H9 (cell line): ENCODE data around the gene ELAC2. TPM values are rescaled to one million over a fixed set of nuclear protein-coding genes. Genes with fewer than 3 reads are reported as not detected.

ENCODE experiments used
- DNase-seq: peaks from one replicate; pipeline ENCODE4 v3.0.0-alpha.2; 2017
- H2AFZ ChIP-seq: one replicate; pipeline ENCODE4 v1.6.1; 2013; ENCODE audit warnings: mild to moderate bottlenecking, low read length, control low read depth, moderate library complexity
- H2AK5ac ChIP-seq: 2 replicates; pipeline ENCODE4 v1.6.1; 2013; ENCODE audit warnings: low read length, control low read depth, mixed read lengths; ENCODE audit not compliant: insufficient read length
- H2BK120ac ChIP-seq: one replicate; pipeline ENCODE4 v1.6.1; 2013; ENCODE audit warnings: low read depth, mild to moderate bottlenecking, low read length, control low read depth, inconsistent platforms; ENCODE audit not compliant: poor library complexity, severe bottlenecking
- H2BK12ac ChIP-seq: 2 replicates; pipeline ENCODE4 v1.6.1; 2013; ENCODE audit warnings: low read length, control low read depth, mixed read lengths, low read depth; ENCODE audit not compliant: insufficient read length
- H2BK15ac ChIP-seq: 2 replicates; pipeline ENCODE4 v1.6.1; 2013; ENCODE audit warnings: low read depth, low read length, control low read depth
- H2BK20ac ChIP-seq: one replicate; pipeline ENCODE4 v1.6.1; 2013; ENCODE audit warnings: low read depth, mild to moderate bottlenecking, low read length, control low read depth, inconsistent platforms; ENCODE audit not compliant: poor library complexity, severe bottlenecking
- H2BK5ac ChIP-seq: 2 replicates; pipeline ENCODE4 v1.6.1; 2013; ENCODE audit warnings: low read length, control low read depth, mixed read lengths; ENCODE audit not compliant: insufficient read length
- H3K14ac ChIP-seq: 2 replicates; pipeline ENCODE4 v1.6.1; 2013; ENCODE audit warnings: low read length, control low read depth; ENCODE audit not compliant: insufficient read depth
- H3K18ac ChIP-seq: 2 replicates; pipeline ENCODE4 v1.6.1; 2013; ENCODE audit warnings: low read depth, mild to moderate bottlenecking, mixed read lengths, low read length, control low read depth; ENCODE audit not compliant: insufficient read length
- H3K23ac ChIP-seq: 2 replicates; pipeline ENCODE4 v1.6.1; 2013; ENCODE audit warnings: low read length, control low read depth, mixed read lengths, low read depth; ENCODE audit not compliant: insufficient read length
- H3K23me2 ChIP-seq: 2 replicates; pipeline ENCODE4 v1.6.1; 2013; ENCODE audit warnings: low read depth, mild to moderate bottlenecking, mixed read lengths, low read length, control low read depth; ENCODE audit not compliant: insufficient read length, poor library complexity, severe bottlenecking
- H3K27ac ChIP-seq: 2 replicates; pipeline ENCODE4 v1.5.1; 2013; ENCODE audit warnings: low read length, control low read depth, mixed read lengths, low read depth; ENCODE audit not compliant: insufficient read length
- H3K27me3 ChIP-seq: 2 replicates; pipeline ENCODE4 v1.6.1; 2013; ENCODE audit warnings: low read length, control low read depth, inconsistent platforms; ENCODE audit not compliant: insufficient read depth
- H3K4ac ChIP-seq: 2 replicates; pipeline ENCODE4 v1.6.1; 2013; ENCODE audit warnings: low read depth, mild to moderate bottlenecking, control low read depth, inconsistent platforms, low read length, moderate library complexity
- H3K4me1 ChIP-seq: 2 replicates; pipeline ENCODE4 v1.6.1; 2013; ENCODE audit warnings: low read length, control low read depth, inconsistent platforms; ENCODE audit not compliant: insufficient read depth
- H3K4me2 ChIP-seq: 2 replicates; pipeline ENCODE4 v1.6.1; 2013; ENCODE audit warnings: low read length, control low read depth, mixed read lengths; ENCODE audit not compliant: insufficient read length, insufficient read depth
- H3K56ac ChIP-seq: 2 replicates; pipeline ENCODE4 v1.6.1; 2013; ENCODE audit warnings: low read depth, mild to moderate bottlenecking, mixed read lengths, low read length, control low read depth; ENCODE audit not compliant: insufficient read length
- H3K79me1 ChIP-seq: 2 replicates; pipeline ENCODE4 v1.6.1; 2013; ENCODE audit warnings: low read depth, mild to moderate bottlenecking, moderate library complexity, low read length, control low read depth, inconsistent platforms; ENCODE audit not compliant: insufficient read depth, poor library complexity, severe bottlenecking
- H3K79me2 ChIP-seq: 2 replicates; pipeline ENCODE4 v1.6.1; 2013; ENCODE audit warnings: low read length, control low read depth, inconsistent platforms; ENCODE audit not compliant: insufficient read depth
- H3K9ac ChIP-seq: 2 replicates; pipeline ENCODE4 v1.6.1; 2013; ENCODE audit warnings: low read length, control low read depth, mixed read lengths; ENCODE audit not compliant: insufficient read length; ENCODE audit errors: extremely low read depth
- H3K9me3 ChIP-seq: one replicate; pipeline ENCODE4 v1.6.1; 2013; ENCODE audit warnings: low read depth, low read length, inconsistent platforms; ENCODE audit not compliant: control insufficient read depth
- H3T11ph ChIP-seq: one replicate; pipeline ENCODE4 v1.6.1; 2013; ENCODE audit warnings: mild to moderate bottlenecking, low read length, control low read depth, inconsistent platforms
- H4K20me1 ChIP-seq: one replicate; pipeline ENCODE4 v1.6.1; 2013; ENCODE audit not compliant: control insufficient read depth, insufficient read length, insufficient read depth
- H4K5ac ChIP-seq: 2 replicates; pipeline ENCODE4 v1.6.1; 2013; ENCODE audit warnings: low read depth, mild to moderate bottlenecking, mixed read lengths, low read length, control low read depth; ENCODE audit not compliant: insufficient read length
- H4K8ac ChIP-seq: replicated peaks from 2 replicates; pipeline ENCODE4 v1.6.1; 2013; ENCODE audit warnings: low read length, control low read depth, mixed read lengths, low read depth; ENCODE audit not compliant: insufficient read length
- H4K91ac ChIP-seq: 2 replicates; pipeline ENCODE4 v1.6.1; 2013; ENCODE audit warnings: low read depth, mild to moderate bottlenecking, moderate library complexity, mixed read lengths, low read length, control low read depth; ENCODE audit not compliant: insufficient read length
- H3K27ac Mint-ChIP-seq, 3 experiments: 2 replicates in 2 of 3; 3 replicates in 1 of 3; pipeline ENCODE4 v1.8.0; 2020 to 2021; ENCODE audit warnings: mixed read lengths in 3 of 3, mild to moderate bottlenecking in 1 of 3, moderate library complexity in 1 of 3
- H3K27me3 Mint-ChIP-seq: 2 replicates; pipeline ENCODE4 v1.8.0; 2021; ENCODE audit warnings: low read depth, mild to moderate bottlenecking, moderate library complexity, mixed read lengths
- H3K36me3 Mint-ChIP-seq, 3 experiments: 2 replicates in 2 of 3; 3 replicates in 1 of 3; pipeline ENCODE4 v1.8.0; 2020 to 2021; ENCODE audit warnings: low read depth in 3 of 3, mixed read lengths in 3 of 3; ENCODE audit not compliant: insufficient read depth in 1 of 3
- H3K4me1 Mint-ChIP-seq, 2 experiments: 2 replicates each; pipeline ENCODE4 v1.8.0; 2020; ENCODE audit warnings: mixed read lengths in 2 of 2
- H3K4me3 Mint-ChIP-seq, 2 experiments: 2 replicates in 1 of 2; 3 replicates in 1 of 2; pipeline ENCODE4 v1.8.0; 2020 to 2021; ENCODE audit warnings: mild to moderate bottlenecking in 2 of 2, mixed read lengths in 2 of 2, moderate library complexity in 1 of 2
- H3K9me3 Mint-ChIP-seq, 2 experiments: 2 replicates in 1 of 2; 3 replicates in 1 of 2; pipeline ENCODE4 v1.8.0; 2020; ENCODE audit warnings: mild to moderate bottlenecking in 2 of 2, mixed read lengths in 2 of 2, moderate library complexity in 1 of 2
- WGBS: extraction: QIAGEN DNeasy Blood & Tissue Kit; methylation state at CpG from one replicate; pipeline ENCODE4 v1.1.7; 2013; ENCODE audit warnings: missing lambda C conversion rate, low lambda C conversion rate, mixed read lengths; ENCODE audit not compliant: insufficient read length; ENCODE audit errors: extremely low coverage; 5-methylcytosine and 5-hydroxymethylcytosine counted together
- total RNA-seq: library from RNA; stranded (reverse); gene quantifications from 2 replicates; pipeline ENCODE4 v1.2.1, GENCODE V29; 2021
- TF ChIP-seq, protein P1 (sequence below): fragments of 200-600 bp; sonication (generic); conservative IDR thresholded peaks from 3 replicates; pipeline ENCODE4 v1.8.0; 2021; ENCODE audit warnings: antibody characterized with exemption, mild to moderate bottlenecking

Gene ELAC2
- total RNA-seq, 1 experiment from 2014 or later, result 90.7 TPM

DNA sequence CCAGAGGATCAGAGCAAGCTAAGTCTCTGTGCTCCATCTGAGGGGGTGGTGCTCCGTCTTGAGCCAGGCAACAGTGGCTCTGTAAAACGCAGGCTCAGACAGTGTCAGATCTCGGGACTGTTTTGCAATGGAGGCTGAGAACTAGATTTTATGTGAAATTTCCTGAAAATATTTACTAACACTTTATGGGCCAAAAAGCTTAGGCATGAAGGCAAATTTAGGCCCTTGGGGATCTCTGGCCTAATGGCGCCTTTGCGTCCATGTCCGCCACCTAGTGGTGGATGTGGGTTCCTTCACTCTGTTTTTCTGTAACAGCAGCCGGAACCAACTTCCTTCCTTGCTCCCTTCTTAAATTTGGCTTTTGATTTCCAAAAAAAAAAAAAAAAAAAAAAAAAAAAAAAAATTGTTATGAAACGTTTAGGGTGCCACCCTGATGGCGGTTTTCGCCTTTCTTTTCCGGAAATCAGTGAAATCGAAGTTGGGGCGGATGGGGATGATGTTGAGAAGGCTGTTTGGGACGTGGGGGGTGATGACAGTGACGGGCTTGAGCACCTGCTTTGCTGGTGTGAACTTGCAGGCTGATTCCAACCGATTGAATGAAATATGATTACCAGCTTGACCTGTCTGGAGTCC is 14.0 kb upstream of the ELAC2 start:
- Mint-ChIP-seq H3K4me3 (no peak overlapping the region), H3K9me3 (peaks cover 10 to 12% of the 10 kb centered on the region in 2 experiments; a peak in 4 of 5 replicates), H3K4me1 (peaks cover 12 to 14% of the 10 kb centered on the region in 2 experiments; a peak in 3 of 4 replicates), H3K27me3 (no peaks in the 10 kb centered on the region), H3K36me3 (peaks cover 0 to 3% (median 0%) of the 10 kb centered on the region in 3 experiments; a peak in 3 of 7 replicates), H3K27ac (no peak overlapping the region)
- no peaks in the 10 kb centered on the region for H3K79me2 ChIP-seq
- DNase-seq, result peak; percentile 63
- no peaks in the 10 kb centered on the region for H3K23me2 ChIP-seq
- no peak overlapping the region for H4K8ac ChIP-seq
- H2BK20ac ChIP-seq, result no peak overlapping the region
- H3T11ph ChIP-seq, result no peak overlapping the region
- no peak overlapping the region for H3K14ac ChIP-seq
- no peak overlapping the region for H4K91ac ChIP-seq
- no peak overlapping the region for H3K23ac ChIP-seq
- H2BK5ac ChIP-seq, result no peak overlapping the region
- TF ChIP-seq, protein P1, sequence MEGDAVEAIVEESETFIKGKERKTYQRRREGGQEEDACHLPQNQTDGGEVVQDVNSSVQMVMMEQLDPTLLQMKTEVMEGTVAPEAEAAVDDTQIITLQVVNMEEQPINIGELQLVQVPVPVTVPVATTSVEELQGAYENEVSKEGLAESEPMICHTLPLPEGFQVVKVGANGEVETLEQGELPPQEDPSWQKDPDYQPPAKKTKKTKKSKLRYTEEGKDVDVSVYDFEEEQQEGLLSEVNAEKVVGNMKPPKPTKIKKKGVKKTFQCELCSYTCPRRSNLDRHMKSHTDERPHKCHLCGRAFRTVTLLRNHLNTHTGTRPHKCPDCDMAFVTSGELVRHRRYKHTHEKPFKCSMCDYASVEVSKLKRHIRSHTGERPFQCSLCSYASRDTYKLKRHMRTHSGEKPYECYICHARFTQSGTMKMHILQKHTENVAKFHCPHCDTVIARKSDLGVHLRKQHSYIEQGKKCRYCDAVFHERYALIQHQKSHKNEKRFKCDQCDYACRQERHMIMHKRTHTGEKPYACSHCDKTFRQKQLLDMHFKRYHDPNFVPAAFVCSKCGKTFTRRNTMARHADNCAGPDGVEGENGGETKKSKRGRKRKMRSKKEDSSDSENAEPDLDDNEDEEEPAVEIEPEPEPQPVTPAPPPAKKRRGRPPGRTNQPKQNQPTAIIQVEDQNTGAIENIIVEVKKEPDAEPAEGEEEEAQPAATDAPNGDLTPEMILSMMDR, result peak; percentile 81
- no peaks in the 10 kb centered on the region for H3K27me3 ChIP-seq
- H3K4me1 ChIP-seq, result no peaks in the 10 kb centered on the region
- no peak overlapping the region for H2BK12ac ChIP-seq
- H4K5ac ChIP-seq, result no peak overlapping the region
- no CpG with 5 or more reads among the region's 16 CpGs for WGBS
- no peaks in the 10 kb centered on the region for H4K20me1 ChIP-seq
- no peak overlapping the region for H3K18ac ChIP-seq
- H2BK120ac ChIP-seq, result no peak overlapping the region
- no peak overlapping the region for H3K56ac ChIP-seq
- peaks cover 3% of the 10 kb centered on the region for H3K9me3 ChIP-seq
- H2BK15ac ChIP-seq, result no peak overlapping the region
- H2AFZ ChIP-seq, result peak overlapping the region; percentile 9
- H3K4me2 ChIP-seq, result no peak overlapping the region
- H3K4ac ChIP-seq, result no peak overlapping the region
- H3K27ac ChIP-seq, result no peak overlapping the region
- no peaks in the 10 kb centered on the region for H3K79me1 ChIP-seq
- no peak overlapping the region for H3K9ac ChIP-seq
- no peak overlapping the region for H2AK5ac ChIP-seq
